Activated CD4-positive, alpha-beta T cell treated with anti-CD3 and anti-CD28 coated beads, Interleukin-10, Interleukin-2, amounts not matched to agents 100 ng/mL and 50 ng/mL, durations not matched to agents 16 hours and 8 hours (primary cell): Measurements from ENCODE around the gene FKBP14.
A peak's percentile ranks its signal among the peaks of the same experiment; 100 is the strongest.

Experiments
- DNase-seq: peaks from one replicate; pipeline ENCODE4 v3.0.0-alpha.2; 2020

The FKBP14 gene, protein sequence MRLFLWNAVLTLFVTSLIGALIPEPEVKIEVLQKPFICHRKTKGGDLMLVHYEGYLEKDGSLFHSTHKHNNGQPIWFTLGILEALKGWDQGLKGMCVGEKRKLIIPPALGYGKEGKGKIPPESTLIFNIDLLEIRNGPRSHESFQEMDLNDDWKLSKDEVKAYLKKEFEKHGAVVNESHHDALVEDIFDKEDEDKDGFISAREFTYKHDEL

DNA sequence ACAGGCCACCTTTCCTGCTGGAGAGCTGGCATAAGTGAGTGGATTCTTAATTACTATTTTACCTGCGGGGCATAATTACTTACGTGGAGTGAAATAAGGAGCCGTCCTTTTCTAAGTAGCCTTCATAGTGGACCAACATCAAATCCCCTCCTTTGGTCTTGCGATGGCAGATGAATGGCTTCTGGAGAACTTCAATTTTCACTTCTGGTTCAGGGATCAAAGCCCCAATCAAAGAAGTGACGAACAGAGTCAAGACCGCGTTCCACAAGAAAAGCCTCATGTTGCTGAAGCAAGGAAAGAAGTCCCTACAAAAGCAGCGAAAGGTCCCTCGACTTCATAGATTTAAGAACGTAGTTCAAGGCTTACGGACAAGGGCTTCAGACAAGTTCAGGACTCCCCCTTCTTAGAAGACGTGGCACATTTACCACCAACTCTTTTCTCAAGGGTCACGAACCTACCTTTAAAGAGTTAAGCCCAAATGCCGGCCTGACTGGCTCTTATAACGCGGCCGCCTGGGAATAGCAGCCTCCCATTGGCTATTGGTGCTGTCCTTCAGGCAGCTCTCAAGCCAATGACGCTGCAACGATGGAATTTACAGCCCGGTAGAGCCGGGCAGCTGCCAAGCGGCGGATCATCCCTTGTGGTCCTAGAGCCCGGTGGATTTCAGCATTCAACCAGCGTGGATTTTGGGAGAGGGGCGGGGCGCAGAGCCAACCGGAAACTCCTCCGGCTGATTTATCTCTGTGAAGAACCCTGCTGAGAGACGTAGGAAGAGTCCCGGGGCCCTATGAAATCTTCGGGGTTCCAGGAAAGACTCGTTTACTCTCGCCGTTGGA is at the start of gene FKBP14:
FKBP14 (minus strand) TSS at position 474 of the 836 bp plus-strand sequence; CDS start at position 280, 194 bp downstream.
- peak; percentile 97 for DNase-seq

DNA sequence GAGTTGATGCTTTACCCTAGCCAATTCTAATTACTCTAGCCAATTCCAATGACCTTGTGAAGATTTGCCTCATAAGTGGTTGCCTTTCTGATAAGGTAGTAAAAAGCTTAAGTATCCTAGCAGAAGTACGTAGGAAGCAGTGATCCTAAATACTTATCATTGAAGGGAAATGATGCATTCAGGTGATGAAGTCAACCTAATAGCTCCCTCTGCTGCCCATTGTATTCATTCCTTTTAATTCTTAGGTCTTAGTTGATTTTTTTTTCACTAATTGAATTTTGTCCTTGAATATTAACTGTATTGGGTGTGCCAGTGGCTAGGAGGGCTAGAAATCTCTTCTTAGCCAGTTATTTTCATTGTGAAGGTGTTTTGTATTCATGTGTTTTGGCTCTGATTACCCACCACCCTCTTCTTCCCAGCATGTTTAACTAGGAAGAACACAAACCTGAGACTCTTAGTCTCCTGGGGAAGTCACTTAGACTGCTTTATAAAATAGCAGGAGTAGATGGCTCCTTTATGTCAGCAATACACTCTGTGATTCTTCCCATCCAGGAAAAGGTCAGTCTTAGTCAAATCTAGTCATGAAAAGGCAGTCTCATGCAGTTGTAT is 48.0 kb upstream of the FKBP14 start:
- DNase-seq: peak; percentile 8

DNA sequence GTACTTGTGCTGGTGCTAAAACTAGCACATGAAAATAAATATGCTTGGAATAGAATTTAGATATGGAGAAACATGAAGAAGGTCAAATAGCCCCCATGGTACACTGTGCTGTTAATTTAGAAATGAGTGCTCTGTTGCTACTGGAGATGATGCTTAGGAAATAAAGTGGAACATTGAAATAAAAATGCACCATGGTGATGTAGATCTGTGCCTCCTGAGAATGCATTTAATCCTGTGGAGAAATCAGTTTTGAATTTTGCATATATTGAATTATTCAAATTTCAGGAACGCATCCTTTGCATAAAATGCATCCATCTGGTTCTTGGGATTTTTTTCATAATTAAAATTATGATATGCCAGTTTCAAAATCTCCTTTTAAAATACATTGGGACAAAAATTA is 46.2 kb upstream of the FKBP14 start:
- DNase-seq: no peak

DNA sequence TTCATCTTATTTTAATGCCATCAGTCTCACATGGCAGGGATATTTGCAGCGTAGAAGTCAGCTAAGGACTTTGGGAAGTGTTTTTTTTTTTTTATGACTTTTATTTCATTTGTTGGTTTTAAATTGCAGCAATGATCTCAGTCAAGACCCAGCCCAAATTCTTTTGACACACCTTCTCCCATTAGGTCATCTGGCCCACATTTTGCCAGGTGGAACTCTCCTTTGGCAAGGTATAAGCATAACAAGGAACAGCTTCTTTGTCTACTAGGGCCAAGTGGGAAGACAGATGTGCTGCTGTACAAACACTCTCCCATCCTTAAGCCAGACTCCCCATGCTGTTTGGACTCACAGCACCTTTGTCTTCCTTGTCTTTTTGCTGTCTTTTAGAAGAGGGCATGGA is 43.5 kb upstream of the FKBP14 start:
- no peak for DNase-seq

DNA sequence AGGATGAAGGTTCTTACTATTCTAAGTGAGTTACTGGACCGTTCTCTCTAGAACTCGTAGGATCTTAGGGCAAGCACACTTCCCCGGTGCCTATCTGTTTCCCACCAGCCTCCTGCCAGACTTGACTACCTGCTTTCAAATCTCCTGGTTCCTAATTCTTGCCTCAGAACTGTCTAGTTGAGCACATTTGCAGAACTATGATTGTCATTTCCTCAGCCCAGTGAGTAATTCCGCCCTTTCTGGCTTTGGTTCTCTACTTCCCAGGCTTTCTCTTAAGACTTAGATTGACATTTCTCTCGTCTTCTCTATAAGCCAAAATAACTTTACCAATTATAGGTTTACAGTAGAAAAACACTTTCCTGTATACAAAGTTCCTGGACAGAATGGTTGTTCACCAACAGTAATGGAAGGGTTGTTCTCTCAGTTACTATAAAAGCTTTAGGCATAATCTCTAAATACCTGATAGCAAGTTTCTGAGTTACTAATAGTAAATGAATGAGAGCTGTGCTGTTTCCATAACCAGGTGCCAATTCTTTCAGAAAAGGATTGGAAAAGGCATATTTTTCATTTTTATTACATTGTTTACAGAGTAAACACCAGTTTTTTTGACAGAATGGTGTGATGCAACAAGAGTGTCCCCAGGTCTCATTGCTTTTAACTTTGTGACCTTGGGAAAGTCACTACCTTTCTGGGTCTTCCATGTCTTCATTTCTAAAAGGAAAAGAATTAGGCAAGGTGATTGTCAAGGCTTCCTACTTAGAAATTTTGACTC is 42.8 kb upstream of the FKBP14 start:
- no peak for DNase-seq

DNA sequence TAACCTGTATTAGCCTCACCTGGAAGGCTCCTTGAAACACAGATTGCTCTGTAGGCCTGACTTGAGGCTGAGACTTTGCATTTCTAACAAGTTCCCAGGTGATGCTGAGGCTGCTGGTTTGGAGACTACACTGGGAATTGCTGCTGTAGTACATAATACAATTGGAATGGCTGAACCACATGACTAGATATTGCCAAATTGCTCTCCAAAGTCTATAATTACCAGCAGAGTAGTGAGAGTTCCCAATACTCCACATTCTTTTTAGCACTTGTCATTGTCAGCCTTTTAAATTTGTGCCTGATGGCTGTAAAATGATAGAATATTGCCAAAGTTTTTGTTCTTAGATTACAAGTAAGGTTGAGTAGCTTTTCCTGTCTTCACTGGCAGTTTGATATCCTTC is 41.6 kb upstream of the FKBP14 start:
- no peak for DNase-seq

DNA sequence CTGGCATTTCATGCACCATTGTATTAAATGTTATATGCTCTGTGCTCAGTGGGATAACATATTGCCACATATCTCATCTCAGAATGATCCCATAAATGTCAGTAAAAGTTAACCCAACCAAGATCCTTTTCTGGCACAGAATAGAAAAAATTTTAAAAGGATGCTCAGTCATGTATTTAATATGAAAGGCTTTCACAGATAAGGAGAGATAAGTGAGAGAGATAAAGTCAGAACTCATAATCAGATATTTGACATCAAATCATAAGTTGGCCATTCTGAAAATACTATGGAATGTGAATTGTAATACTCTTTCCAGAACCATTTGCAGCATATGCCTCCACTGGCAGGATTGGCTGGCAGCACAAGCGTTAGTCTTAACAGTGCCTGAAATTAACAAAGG is 40.2 kb upstream of the FKBP14 start:
- DNase-seq: no peak

DNA sequence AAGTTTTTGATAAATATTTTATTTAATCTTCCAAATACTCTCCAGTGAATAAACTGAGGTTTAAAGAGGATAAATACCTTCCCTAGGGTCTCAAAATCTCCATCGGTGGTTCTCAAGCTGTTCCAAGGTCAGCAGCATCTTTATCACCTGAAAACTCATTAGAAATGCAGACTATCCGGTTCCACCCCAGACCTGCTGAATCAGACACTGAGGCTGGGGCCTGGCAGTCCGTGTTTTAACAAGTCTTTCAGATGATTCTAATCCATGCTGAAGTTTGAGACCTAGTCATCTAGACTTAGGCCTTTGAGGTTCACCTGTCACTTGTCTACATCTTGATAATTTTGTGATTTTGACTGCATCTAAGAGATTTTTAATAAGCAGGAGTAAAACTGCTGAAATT is 39.2 kb upstream of the FKBP14 start:
- no peak for DNase-seq

DNA sequence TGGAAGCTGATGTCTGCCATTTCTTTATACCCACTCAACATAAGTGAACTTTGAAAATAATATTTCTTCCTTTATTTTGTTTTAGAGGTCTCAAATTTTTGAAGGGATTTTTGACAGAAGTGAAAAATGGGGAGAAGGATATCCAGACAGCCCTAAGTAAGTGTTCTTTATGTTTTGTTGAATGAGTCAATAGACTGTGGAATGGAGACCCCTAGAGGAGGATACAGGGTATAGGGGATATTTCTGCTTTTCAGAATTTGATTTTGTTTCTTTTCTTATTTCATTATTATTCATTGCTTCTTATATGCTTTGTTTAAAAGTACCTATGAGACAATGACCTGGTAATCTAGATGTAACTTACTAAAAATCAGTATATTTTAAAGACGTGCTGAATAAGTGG is 36.1 kb upstream of the FKBP14 start:
- DNase-seq: peak; percentile 18

DNA sequence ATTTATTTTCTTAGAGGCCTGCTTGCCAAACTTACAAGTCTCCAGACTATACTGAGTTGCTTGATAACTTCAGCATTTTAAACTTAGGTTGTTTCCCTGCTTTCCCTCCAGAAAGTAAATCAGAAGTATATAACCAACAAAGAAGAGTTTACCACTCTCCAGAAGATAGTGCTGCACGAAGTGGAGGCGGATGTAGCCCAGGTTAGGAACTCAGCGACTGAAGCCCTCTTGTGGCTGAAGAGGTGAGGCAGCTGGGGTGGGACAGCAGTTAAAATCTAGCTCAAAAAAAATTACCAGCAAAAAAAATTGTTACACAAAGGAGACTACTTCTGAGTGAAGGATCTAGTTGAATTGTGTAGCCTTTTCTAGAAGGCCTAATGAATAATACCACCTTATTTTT is 35.3 kb upstream of the FKBP14 start:
- DNase-seq: peak; percentile 45

DNA sequence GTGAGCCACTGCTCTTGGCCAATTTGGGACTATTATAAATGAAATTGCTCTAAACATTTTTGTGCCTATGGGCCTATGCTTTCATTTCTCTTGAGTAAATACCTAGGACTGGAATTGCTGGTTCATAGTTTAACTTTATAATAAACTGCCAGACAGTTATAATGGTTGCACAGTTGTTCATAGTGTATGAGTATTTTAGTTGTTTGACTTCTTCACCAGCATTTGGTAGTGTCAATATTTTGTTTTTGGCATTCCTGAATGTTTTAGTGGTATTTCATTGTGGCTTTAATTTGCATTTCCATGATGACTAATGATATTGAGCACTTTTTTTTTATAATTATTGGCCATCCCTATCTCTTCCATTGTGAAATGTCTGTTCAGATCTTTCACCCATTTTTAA is 31.2 kb upstream of the FKBP14 start:
- no peak for DNase-seq

DNA sequence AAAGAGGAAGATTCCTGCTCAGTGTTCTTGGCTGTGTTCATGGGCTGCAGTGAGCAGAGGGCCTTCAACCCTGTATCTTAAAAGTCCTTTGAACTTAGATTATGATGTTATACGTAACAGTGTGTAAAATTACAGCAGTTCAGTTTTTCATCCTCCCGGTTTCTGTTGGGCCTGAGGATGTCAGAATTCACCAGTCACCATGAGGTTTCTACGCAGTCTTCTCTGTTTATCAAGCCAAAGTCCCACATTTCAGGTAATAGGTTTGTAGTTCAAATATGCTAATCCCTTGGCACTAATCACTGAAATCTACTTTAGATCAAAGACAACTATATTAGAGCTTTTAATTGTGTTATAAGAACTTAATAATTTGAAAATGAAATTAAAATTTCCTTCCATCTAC is 26.6 kb upstream of the FKBP14 start:
- DNase-seq: no peak

DNA sequence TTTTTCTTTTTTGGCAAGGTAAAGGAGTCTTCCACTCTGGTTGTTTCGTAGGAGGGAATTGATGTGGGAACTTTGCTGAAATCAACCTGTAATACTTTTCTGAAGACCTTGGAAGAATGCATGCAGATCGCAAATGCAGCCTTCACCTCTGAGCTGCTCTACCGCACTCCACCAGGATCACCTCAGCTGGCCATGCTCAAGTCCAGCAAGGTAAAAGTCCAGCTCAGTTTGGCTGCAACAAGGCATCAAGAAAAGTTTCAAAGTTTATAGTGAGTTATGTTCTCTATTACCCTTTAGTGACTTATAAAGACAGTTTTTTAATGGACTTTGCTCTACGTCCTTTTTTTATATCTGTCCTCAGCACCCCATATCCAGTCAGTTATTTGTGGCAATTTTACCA is 22.7 kb upstream of the FKBP14 start:
- no peak for DNase-seq

DNA sequence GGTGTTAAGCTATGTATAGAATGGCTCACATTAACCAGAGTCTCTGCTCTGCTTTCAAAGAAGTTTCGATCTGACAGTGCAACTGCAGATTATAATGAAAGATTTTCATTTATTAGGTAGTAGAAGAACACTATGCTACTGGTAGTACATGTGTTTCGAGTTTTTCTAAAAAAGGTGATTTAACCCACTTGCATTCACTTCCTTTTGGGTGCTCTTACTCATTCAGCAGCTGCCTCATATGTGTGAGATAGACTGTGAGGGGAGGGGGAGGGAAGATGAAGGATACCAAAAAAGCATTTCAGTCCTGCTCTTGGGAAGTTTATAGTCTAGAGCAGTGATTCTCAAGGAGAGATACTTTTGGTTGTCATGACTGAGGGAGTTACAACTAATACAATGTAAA is 22.1 kb upstream of the FKBP14 start:
- DNase-seq: peak; percentile 13

DNA sequence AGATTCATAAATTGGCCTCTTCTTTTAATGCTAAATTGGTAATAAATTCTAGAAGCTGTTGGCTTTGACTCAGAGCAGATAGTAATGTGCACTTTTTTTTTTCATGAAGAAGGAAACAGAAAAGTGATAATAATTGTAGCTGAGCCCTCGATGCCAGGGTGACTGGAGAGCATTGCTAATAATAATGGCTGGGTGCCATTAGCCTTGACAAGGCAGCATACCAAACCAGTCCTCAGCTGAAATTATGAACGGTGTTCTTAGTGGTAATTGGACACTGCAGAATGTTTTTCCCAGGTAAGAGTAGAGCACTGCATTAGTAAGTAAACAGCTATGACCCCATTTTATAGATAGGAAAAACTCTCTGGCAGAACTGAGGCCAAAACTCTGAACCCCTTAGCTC is 20.6 kb upstream of the FKBP14 start:
- DNase-seq: no peak

DNA sequence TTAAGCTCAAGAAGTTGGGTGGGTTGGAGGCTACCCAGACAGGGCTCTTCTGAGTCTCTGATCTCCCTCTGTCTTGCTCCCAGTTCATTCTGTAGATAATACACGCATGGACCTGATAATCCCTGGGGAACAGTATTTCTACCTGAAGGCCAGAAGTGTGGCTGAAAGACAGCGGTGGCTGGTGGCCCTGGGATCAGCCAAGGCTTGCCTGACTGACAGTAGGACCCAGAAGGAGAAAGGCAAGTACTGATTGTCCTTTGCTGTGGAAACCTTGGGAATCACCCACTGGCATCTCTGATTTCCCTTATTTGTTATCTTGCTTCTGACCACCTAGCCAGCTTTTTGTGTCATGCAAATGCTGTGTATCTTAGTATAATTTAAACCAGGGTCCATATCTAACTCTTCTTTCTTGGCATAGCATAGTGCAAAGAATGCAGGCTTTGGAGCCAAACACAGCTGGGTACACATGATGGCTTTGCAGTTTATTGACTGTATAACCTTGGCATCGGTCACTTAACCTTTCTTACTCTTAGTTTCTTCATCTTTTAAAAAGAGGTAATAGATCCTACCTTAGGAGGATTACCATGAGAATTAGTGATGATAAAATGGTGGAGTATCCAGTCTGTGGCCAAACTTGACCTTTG is 19.7 kb upstream of the FKBP14 start:
- no peak for DNase-seq

DNA sequence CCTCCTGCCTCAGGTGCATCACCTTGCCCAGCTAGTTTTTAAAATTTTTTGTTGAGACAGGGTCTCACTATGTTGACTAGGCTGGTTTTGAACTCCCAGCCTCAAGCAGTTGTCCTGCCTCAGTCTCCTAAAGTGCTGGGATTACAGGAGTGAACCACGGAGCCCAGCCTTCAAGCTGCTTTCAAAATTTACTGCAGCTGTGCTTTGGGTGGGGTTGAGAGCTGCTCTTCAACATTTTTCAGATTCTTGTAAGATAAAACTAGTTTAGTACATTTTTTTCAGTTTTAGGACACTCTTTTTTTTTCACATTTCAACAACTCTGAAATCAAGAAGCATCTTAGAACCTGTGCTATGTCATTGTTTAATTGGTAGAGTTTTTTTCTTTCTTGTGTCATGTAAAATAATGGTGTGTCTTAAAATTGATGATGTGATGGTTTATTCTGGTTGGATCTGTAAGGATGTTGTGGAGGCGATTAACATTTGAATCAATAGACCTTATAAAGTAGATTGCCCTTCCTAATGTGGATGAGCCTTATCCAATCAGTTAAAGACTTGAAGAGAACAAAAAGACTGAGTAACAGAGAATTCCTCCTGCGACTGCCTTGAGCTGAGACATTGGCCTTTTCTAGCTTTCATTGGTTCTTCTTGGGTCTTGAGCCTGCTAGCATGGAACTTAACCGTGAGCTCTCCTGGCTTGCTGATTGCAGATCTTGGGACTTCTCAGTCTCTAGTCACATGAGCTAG is 15.2 kb upstream of the FKBP14 start:
- DNase-seq: no peak

DNA sequence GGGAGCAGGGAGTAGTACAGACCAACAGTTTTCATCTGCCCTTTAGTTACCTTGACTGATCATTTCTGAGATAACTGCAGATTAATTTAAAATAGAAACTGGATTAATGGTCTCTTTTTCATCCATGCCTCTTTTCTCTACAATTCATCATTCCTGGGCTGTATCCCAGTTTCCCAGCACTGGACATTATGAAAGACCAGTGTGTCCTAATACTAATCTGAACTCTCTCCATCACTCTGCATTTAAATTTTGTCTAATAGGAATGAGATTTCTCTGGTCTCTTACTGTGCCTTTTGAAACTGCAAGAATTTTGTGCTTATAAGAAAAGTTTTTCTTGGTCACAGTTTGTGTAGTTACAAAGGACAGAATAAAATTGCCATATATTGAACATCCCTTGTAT is 14.4 kb upstream of the FKBP14 start:
- DNase-seq: no peak

DNA sequence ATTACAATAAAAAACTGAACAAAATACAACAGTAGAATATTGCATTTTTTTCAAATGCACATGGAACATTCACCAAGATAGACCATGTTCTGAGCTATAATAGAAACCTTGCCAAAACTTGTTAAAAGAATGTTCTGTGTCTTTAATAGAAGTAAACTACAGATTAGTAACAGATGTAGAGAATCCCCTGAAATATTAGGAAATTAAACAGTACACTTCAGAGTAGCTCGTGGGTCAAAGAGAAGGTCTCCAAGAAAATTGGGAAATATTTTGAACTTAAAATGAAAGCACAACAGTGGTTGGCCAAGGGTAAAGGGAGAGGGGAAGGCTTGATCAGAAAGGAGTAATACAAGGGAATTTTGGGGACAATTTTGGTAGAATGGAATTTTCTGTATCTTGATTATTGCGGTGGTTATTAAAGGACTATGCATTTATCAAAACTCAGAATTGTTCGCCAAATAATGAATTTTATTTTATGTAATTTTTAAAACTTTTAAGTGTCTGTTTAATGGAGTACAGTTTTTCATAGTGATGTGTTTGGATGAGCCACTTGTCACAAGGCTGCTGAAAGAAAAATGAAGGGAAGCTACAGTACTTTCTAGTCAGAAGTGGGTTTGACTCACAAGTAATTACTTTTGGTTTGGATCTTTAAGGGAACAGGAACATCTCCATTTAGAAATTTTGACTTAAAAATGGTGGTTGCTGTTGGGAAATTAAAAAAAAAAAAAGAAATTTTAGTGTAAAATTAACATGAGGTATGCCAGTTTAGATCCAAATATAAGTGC is 11.9 kb upstream of the FKBP14 start:
- no peak for DNase-seq

DNA sequence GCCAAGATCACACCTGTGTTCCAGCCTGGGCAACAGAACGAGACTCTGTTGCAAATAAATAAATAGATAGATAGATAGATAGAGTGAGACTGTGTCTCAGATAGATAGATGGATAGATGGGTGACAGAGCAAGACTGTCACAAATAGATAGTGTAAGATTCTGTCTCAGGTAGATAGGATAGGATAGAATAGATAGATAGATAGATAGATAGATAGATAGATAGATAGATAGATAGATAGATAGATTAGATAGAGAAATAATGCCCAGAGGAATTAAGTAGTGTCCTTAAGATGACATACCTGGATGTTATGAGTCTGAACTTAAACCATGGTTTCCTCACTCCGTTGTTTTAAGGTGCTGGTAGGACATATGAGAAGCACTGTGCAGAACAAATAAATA is 9.7 kb upstream of the FKBP14 start:
- DNase-seq: no peak

DNA sequence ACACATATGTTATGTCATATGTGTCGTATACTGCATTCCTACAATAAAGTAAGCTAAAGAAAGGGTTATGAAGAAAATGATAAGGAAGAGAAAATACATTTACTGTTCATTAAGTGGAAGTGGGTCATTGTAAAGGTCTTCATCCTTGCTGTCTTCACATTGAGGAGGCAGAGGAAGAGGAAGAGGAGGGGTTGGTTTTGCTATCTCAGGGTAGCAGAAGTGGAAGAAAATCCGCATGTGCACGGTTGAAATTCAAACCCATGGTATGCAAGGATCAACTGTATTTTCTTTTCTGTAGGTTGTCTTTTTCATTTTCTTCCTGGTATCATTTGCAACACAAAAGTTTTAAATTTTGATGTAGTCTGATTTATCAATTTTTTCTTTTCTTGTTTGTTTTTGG is 8.0 kb upstream of the FKBP14 start:
- no peak for DNase-seq
